ENCODE measurements around the gene SEC14L2. TPM values are rescaled to one million over a fixed set of nuclear protein-coding genes. Genes with fewer than 3 reads are reported as not detected.

Gene SEC14L2
- 16.6 and 19.2 TPM in 2 replicates for total RNA-seq

DNA sequence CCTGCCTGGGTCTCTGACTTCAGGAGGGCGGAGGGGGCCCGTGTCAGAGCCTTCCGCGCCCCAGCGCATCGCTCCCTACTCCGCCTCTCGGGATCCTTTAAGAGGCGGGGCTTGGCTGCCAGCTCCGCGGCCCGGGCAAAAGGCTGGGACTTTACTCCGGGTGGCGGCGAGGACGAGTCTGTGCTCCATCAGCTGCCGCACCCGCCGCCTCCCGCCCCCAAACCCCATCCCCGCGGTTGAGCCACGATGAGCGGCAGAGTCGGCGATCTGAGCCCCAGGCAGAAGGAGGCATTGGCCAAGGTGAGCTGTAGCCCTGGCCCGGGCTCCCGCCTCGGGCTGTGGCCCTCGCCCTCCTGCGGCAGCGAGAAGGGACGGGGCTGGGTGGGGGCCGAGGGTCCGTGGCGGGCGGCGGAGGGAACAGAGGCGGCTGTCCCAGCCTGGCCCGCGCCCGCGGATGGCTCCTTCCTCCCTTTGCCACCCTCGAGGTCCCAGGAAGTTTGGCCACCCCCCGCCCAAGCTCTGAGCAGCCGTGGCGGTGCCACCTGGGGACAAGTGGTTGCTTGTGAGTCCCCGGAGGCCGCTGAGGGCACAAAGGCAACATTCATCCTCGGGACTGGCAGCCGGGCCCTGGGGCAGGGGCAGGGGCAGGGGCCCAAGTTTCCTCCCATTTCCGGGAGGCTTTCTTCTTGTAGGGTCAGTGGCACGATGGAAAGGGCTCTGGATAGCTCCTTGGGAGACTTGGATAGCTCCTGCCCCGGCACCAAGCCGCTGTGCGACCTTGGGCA is at the start of gene SEC14L2:
TSS of gene SEC14L2 (plus strand) at position 148 of the 785 bp plus-strand sequence. CDS start at position 247, 99 bp downstream.
- Histone ChIP-seq H3K9me3 (ENCODE audit: low read depth, low read length) (no peaks in the 10 kb centered on the region), H3K4me1 (ENCODE audit: insufficient read depth, low read length) (peaks cover 23% of the 10 kb centered on the region), H4K20me1 (ENCODE audit: insufficient read depth, low read length) (peaks cover 29% of the 10 kb centered on the region), H2AFZ (ENCODE audit: low read length) (peak within 1 kb of the TSS; percentile 92), H3K36me3 (ENCODE audit: insufficient read depth, low read length) (peaks cover 9% of the 10 kb centered on the region), H3K27me3 (ENCODE audit: insufficient read depth, low read length) (no peaks in the 10 kb centered on the region), H3K4me3 (ENCODE audit: insufficient read depth, low read length) (peak within 1 kb of the TSS; percentile 89), H3K27ac (ENCODE audit: low read depth, low read length) (peak within 1 kb of the TSS; percentile 61), H3K79me2 (ENCODE audit: insufficient read depth, low read length) (peaks cover 45% of the 10 kb centered on the region), H3K4me2 (ENCODE audit: insufficient read depth, low read length) (peak within 1 kb of the TSS; percentile 99)
- peak; percentile 96 for DNase-seq (ENCODE audit: insufficient read length, low spot score, missing footprints)
- TF ChIP-seq, protein P1, sequence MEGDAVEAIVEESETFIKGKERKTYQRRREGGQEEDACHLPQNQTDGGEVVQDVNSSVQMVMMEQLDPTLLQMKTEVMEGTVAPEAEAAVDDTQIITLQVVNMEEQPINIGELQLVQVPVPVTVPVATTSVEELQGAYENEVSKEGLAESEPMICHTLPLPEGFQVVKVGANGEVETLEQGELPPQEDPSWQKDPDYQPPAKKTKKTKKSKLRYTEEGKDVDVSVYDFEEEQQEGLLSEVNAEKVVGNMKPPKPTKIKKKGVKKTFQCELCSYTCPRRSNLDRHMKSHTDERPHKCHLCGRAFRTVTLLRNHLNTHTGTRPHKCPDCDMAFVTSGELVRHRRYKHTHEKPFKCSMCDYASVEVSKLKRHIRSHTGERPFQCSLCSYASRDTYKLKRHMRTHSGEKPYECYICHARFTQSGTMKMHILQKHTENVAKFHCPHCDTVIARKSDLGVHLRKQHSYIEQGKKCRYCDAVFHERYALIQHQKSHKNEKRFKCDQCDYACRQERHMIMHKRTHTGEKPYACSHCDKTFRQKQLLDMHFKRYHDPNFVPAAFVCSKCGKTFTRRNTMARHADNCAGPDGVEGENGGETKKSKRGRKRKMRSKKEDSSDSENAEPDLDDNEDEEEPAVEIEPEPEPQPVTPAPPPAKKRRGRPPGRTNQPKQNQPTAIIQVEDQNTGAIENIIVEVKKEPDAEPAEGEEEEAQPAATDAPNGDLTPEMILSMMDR (IDR thresholded peaks at IDR 0.05; ENCODE audit: extremely low read depth, low read depth, low read length) = no peak

DNA sequence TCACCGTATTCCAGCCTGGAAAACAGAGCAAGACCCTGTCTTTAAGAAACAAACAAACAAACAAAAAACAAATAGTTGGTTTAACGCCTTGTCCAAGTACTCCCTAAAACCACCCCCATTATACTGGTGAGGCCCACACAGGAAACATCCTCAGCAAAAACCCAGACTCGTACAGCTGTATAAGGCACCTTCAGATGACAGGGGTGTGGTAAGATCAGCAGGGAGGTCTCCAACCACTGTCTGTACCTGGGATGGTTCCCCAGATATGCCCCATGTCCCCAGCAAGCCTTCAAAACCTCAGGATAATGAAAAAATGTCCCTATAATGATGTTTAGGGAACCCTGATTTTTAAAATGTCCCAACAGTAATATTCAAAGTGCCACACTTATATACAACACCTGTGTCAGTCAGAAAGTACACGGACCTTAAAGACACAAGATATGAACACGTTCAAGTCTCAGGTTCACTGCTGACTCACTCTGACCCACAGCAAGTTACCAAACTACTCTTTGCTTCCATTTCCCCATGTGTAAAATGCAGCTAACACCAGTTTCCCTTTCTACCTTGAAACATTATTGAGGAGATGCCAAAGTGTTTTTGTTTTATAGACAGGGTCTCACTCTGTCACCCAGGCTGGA is 49.4 kb upstream of the SEC14L2 start:
- H3K4me2 ChIP-seq (ENCODE audit: insufficient read depth, low read length) = no peak overlapping the region
- TF ChIP-seq, protein P1 (IDR thresholded peaks at IDR 0.05; ENCODE audit: extremely low read depth, low read depth, low read length) = no peak
- H3K9me3 ChIP-seq (ENCODE audit: low read depth, low read length) = no peaks in the 10 kb centered on the region
- H3K27ac ChIP-seq (ENCODE audit: low read depth, low read length) = no peak overlapping the region
- H3K4me3 ChIP-seq (ENCODE audit: insufficient read depth, low read length) = no peak overlapping the region
- H3K79me2 ChIP-seq (ENCODE audit: insufficient read depth, low read length) = peaks cover 58% of the 10 kb centered on the region
- H2AFZ ChIP-seq (ENCODE audit: low read length) = no peak overlapping the region
- H3K4me1 ChIP-seq (ENCODE audit: insufficient read depth, low read length) = no peaks in the 10 kb centered on the region
- peaks cover 24% of the 10 kb centered on the region for H4K20me1 ChIP-seq (ENCODE audit: insufficient read depth, low read length)
- DNase-seq (ENCODE audit: insufficient read length, low spot score, missing footprints) = no peak
- H3K27me3 ChIP-seq (ENCODE audit: insufficient read depth, low read length) = no peaks in the 10 kb centered on the region
- peaks cover 92% of the 10 kb centered on the region for H3K36me3 ChIP-seq (ENCODE audit: insufficient read depth, low read length)

DNA sequence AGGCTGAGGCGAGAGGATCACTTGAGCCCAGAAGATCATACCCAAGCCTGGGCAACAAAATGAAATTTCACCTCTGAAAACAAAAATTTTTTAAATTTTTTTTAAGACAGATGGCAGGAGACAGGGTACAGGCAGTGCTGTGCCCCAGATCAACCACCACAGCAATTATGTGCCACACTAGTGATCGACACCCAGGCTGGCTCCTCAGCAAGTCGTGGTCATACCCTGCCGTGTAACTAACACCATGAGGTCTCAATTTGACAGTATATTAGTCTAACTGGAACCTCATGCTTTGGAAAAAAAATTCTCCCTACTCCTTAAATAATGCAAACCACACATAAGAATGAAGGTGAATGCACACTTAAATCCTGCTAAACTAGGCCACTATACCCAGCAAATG is 48.4 kb upstream of the SEC14L2 start:
- Histone ChIP-seq H3K4me2 (ENCODE audit: insufficient read depth, low read length) (no peak overlapping the region), H2AFZ (ENCODE audit: low read length) (no peak overlapping the region), H3K4me3 (ENCODE audit: insufficient read depth, low read length) (no peak overlapping the region), H3K27me3 (ENCODE audit: insufficient read depth, low read length) (no peaks in the 10 kb centered on the region), H3K36me3 (ENCODE audit: insufficient read depth, low read length) (peaks cover 89% of the 10 kb centered on the region), H4K20me1 (ENCODE audit: insufficient read depth, low read length) (peaks cover 27% of the 10 kb centered on the region), H3K9me3 (ENCODE audit: low read depth, low read length) (no peaks in the 10 kb centered on the region), H3K4me1 (ENCODE audit: insufficient read depth, low read length) (no peaks in the 10 kb centered on the region), H3K79me2 (ENCODE audit: insufficient read depth, low read length) (peaks cover 67% of the 10 kb centered on the region), H3K27ac (ENCODE audit: low read depth, low read length) (no peak overlapping the region)
- TF ChIP-seq, protein P1 (IDR thresholded peaks at IDR 0.05; ENCODE audit: extremely low read depth, low read depth, low read length) = no peak
- no peak for DNase-seq (ENCODE audit: insufficient read length, low spot score, missing footprints)

DNA sequence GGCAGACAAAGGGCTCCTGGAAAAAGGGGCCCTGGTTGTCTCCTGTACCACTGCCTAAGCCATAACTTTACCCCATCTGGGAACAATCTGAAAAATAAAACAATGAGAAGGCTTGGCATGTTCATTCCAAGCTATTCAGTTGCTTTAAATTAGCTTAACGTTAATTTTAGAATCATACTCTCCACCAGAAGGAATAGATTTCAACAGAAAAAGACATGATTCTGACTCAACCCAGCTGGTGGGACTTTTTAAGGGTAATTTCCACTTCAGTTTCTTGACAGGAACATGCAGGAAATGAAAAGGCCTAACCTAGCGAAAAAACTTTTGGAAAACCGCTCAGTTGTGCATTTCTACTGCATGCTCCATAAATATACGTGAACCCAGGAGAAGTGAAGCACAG is 48.0 kb upstream of the SEC14L2 start:
- Histone ChIP-seq H3K4me2 (ENCODE audit: insufficient read depth, low read length) (no peak overlapping the region), H3K9me3 (ENCODE audit: low read depth, low read length) (no peaks in the 10 kb centered on the region), H3K36me3 (ENCODE audit: insufficient read depth, low read length) (peaks cover 85% of the 10 kb centered on the region), H4K20me1 (ENCODE audit: insufficient read depth, low read length) (peaks cover 30% of the 10 kb centered on the region), H3K27ac (ENCODE audit: low read depth, low read length) (no peak overlapping the region), H3K4me3 (ENCODE audit: insufficient read depth, low read length) (no peak overlapping the region), H3K79me2 (ENCODE audit: insufficient read depth, low read length) (peaks cover 70% of the 10 kb centered on the region), H3K27me3 (ENCODE audit: insufficient read depth, low read length) (no peaks in the 10 kb centered on the region), H3K4me1 (ENCODE audit: insufficient read depth, low read length) (no peaks in the 10 kb centered on the region), H2AFZ (ENCODE audit: low read length) (no peak overlapping the region)
- TF ChIP-seq, protein P1 (IDR thresholded peaks at IDR 0.05; ENCODE audit: extremely low read depth, low read depth, low read length) = no peak
- DNase-seq (ENCODE audit: insufficient read length, low spot score, missing footprints) = no peak
